HG03457 (cell line): ENCODE results near the gene KRT222.

ENCODE experiments used
- ATAC-seq: cut with Tn5 transposase; IDR thresholded peaks from one replicate; pipeline ENCODE4 v1.9.1; 2021; ENCODE audit warnings: moderate number of reproducible peaks; ENCODE audit not compliant: unreplicated experiment

KRT222 gene

DNA sequence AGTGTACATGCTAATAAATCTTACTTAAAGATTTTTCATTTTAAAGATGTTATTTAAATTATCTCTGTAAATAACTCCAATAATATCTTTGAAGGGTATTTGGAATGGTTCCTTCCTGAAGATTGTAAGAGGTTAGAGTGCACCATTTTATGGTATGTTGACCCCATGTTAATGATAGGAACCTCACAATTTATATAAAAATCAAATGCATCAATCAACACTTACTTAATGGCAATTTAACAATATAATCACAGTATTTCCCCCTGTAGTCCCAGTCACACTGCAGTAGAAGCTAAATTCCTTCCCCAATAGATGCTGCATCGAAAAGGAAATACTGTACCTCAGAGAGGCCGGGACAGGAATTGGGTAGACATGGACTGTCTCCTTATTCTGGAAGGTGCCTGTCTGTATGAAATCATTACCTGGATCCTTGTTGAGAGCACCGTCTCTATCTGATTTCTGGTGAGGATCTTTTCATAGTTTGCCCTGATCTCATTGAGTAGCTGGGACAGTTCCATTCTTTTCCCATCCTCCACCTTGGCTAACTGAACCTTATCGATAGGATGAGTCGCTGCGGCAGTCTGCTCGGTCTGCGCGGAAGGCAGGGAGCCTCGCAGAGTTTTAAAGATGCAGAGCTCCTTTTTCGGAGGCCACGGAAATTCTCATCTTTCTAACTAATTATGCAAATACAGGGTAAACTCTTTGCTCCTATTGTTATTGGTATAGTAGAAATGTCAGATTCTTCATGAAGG is at the start of gene KRT222:
Gene KRT222, minus strand, starts transcription at position 596 of the 752 bp plus-strand sequence. Its CDS starts 78 bp downstream, at position 518.
- no peak for ATAC-seq

DNA sequence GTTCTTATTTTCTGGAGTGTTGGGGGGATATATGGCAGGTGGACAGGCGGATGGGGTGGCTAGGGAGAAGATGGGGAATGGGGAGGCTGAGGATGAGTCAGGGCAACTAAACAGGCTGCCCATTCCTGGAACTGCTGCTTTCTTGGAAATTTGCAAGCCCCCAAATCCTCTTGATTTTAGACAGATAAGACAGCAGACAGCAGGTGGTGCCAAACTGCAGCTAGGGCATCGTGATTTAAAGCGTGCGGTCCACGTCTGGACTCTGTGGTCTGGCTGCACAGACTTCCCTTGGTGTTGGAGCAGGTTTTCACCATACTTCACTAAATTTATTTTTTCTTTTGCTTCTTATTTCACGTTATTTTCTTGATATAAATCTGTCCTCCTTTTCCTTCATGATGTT is 49.5 kb upstream of the KRT222 start:
- no peak for ATAC-seq

DNA sequence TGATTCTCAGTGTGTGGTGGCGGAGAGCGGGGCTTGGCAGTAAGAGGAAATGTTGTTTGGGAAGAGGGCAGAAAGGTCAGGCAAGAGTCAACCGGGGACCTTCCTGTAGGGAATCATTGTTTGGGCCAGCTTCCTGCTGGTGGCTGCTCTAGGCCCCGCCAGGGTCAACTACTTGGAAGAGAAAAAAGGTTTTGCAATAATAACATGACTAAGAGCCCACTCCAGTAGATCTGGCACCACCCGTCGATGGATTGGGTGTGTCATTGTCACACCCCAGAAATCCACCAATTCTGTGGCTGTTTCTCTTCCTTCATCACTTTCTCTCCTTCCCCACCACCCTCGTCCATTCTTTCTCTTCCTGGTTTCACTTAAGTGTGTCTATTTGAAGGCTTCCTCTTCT is 42.8 kb upstream of the KRT222 start:
- no peak for ATAC-seq

DNA sequence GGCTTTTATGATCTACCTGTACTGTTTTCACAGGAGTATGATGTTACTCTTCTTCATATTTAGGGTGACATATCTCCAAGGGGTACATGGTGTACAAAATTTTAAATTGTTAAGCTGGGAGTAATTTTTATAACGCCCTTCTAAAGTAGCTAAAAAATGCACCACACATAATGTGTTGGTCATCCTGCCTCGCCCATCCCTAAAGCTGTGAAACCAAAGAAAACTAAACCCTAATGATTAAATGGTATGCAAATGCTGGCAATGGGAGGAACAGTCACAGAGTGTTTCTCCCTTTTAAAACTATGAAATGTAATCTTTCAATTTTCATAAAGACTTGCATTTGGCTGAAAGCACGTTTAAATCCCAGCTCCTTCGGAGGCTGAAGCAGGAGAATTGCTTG is 40.6 kb upstream of the KRT222 start:
- no peak for ATAC-seq

- no peak for ATAC-seq
Measured at GRCh38 chr17:40703652-40704051, 38.7 kb upstream of the KRT222 start, which contains the start of gene KRT24. KRT24 (minus strand) TSS chr17:40703752; CDS start chr17:40703693, 59 bp downstream.

GRCh38 chr17:40702271-40702670 is 37.3 kb upstream of the KRT222 start:
- ATAC-seq, result no peak

GRCh38 chr17:40699853-40700252 is 34.9 kb upstream of the KRT222 start:
- no peak for ATAC-seq

DNA sequence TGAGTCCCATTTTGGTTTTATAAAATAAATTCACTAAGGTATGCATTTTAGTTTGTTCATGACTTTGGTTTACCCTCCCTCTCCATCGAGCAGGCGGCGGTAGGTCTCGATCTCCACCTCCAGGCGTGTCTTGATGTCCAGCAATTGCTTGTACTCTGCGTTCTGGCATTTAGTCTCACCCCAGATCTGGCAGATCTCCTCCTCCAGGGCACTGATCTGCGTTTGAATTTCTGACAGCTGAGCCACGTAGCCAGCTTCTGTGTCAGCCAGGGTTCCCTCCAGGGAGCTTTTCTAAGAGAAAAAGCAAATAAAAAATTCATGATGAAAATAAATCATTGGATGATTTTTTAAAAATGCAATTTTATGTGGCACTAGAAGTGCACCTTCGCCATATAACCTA is 34.4 kb upstream of the KRT222 start:
- ATAC-seq, result no peak

DNA sequence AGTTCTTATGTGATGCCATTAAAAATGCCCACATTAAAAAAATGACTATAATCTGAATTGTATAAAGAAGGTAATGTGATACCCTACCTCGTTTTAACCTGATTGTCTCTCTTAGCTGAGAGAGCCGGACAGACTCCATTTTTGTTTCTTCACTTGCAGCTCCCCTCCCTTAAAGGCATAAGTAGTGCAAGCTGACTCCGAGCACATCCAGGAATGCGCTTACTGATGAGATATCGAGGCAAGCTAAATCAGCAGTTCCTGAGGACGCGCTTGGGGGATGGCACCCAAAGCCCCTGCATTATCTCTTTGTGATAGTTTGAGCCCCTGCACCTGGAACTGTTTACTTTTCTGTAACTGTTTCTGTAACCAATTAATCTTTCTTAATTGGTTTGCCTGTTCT is 32.3 kb upstream of the KRT222 start:
- ATAC-seq, result no peak

GRCh38 chr17:40696651-40697072 is 31.7 kb upstream of the KRT222 start:
- ATAC-seq, result no peak

GRCh38 chr17:40695874-40696472 is 31.0 kb upstream of the KRT222 start:
- no peak for ATAC-seq

DNA sequence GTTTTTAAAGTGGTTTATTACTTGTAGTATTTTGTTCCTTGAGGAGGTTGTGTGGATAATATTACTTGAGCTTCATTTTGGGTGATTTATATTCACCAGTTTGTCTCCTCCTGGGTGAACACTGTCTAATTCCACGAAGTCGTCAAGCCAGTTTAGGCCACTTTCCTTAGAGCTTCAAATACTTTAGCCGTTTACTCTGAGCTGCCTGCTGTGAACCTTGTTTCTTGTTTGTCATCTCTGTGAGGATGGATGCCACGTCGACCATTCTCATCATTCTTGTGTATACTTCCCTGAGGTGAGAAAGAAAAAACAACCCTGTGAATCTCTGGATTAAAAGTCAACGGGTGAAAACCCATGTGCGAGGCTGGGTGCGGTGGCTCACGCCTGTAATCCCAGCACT is 29.6 kb upstream of the KRT222 start:
- ATAC-seq, result no peak

- ATAC-seq, result no peak
Measured at GRCh38 chr17:40687106-40687505, 22.1 kb upstream of the KRT222 start.

DNA sequence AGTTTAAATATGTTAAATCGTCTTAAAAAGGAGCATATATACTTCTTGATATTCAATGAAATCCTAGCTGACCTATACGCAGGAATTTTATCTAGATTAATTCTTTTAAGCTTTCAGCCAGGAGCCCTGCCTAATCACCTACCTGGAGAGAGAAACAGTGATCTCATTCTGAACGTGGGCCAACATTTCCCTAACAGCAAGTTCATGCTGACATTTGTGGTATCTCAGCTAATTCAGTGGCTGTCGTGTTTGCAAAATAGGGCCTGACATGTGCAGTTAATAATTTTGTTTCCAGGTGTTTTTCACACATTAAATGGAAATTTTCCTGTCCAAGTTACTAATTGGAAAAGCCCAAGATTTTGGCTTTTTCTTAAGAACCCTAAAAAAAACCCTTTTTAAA is 21.2 kb upstream of the KRT222 start:
- ATAC-seq, result no peak

- no peak for ATAC-seq
Measured at GRCh38 chr17:40680998-40681397, 16.0 kb upstream of the KRT222 start.

- no peak for ATAC-seq
Measured at GRCh38 chr17:40679523-40679907, 14.5 kb upstream of the KRT222 start.

- ATAC-seq, result no peak
Measured at GRCh38 chr17:40678902-40679522, 14.0 kb upstream of the KRT222 start.

- ATAC-seq, result no peak
Measured at GRCh38 chr17:40675905-40676304, 10.9 kb upstream of the KRT222 start.

GRCh38 chr17:40672654-40673053 is 7.7 kb upstream of the KRT222 start:
- ATAC-seq, result no peak

DNA sequence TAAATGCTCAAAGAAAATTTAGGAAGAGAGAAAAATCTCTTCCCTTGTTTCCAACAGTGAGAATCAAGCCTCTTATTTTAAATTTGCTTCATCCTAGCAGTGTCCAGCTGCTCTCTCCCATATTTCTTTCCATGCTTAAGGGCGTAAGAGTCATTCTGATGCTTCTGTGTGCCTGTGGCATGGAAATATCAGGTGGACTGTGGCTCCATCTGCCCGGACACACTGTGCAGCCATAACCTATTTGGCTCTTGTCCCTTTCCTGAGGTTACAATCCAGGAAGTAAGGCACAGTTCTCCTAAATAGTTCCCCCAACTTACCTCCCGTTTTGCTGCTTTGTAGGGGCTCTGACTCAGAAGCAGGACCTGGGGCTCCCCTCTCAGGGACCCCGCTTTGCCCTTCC is 6.3 kb upstream of the KRT222 start:
- ATAC-seq, result no peak

- no peak for ATAC-seq
Measured at GRCh38 chr17:40666331-40666730, 1.4 kb upstream of the KRT222 start.

DNA sequence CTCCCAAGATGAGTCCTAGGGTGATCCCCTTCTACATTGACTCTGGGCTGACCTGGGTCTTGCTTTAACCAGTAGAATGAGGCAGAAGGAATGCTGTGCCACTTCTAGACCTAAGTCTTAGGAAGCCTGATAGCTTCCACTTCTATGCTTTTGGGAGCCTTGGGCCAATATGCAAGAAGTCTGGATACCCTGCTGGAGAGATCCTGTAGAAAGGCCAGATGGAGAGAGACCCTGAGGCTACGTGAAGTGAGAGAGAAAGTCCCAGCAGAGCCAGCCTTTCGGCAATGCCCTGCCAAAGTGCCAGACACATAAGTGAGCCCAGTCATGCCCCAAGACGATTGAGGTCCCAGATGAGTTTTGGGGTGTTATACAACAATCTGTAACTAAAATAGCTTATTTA is 1.7 kb downstream of the KRT222 start:
- no peak for ATAC-seq
